Liver (tissue), 3 donors: ENCODE results near the gene KDM3B.

Source experiments
- EGR1 ChIP-seq, 2 donors: IDR thresholded peaks; 2 replicates each; pipeline ENCODE4 v1.6.1; 2016 to 2018; ENCODE audit warnings: antibody characterized with exemption in 2 of 2, low read depth in 2 of 2
- GABPA ChIP-seq, 2 donors: IDR thresholded peaks in 1 of 2; conservative IDR thresholded peaks in 1 of 2; 2 replicates each; pipeline ENCODE4 v1.6.1; 2016; ENCODE audit warnings: antibody characterized with exemption in 2 of 2, mild to moderate bottlenecking in 1 of 2, moderate library complexity in 1 of 2
- JUND ChIP-seq, 2 donors: IDR thresholded peaks; 2 replicates each; pipeline ENCODE4 v1.6.1; 2016; ENCODE audit warnings: antibody characterized with exemption in 2 of 2
- RAD21 ChIP-seq, 2 donors: IDR thresholded peaks; 2 replicates each; pipeline ENCODE4 v1.6.1; 2016; ENCODE audit warnings: antibody characterized with exemption in 2 of 2, mild to moderate bottlenecking in 2 of 2
- SP1 ChIP-seq: IDR thresholded peaks from 2 replicates; pipeline ENCODE4 v1.6.1; 2018; ENCODE audit warnings: antibody characterized with exemption, mild to moderate bottlenecking
- TAF1 ChIP-seq: conservative IDR thresholded peaks from 2 replicates; pipeline ENCODE4 v1.6.1; 2016; ENCODE audit warnings: antibody characterized with exemption, mild to moderate bottlenecking
- YY1 ChIP-seq: IDR thresholded peaks from 2 replicates; pipeline ENCODE4 v1.6.1; 2016; ENCODE audit warnings: antibody characterized with exemption, mild to moderate bottlenecking
- TF ChIP-seq, protein P1 (sequence below): fragments of 150-350 bp; IDR thresholded peaks from 2 replicates; pipeline ENCODE4 v1.5.1; 2017; ENCODE audit warnings: improper control_type of control experiment, low read depth, low read length; ENCODE audit not compliant: missing input control
- TF ChIP-seq, protein P2 (sequence below): IDR thresholded peaks from 2 replicates; pipeline ENCODE4 v1.6.1; 2016; ENCODE audit warnings: antibody characterized with exemption, mild to moderate bottlenecking
- TF ChIP-seq, protein P3 (sequence below): IDR thresholded peaks from 2 replicates; pipeline ENCODE4 v1.6.1; 2016; ENCODE audit warnings: antibody characterized with exemption
- donor health status: healthy.
- donor health status: healthy.

DNA sequence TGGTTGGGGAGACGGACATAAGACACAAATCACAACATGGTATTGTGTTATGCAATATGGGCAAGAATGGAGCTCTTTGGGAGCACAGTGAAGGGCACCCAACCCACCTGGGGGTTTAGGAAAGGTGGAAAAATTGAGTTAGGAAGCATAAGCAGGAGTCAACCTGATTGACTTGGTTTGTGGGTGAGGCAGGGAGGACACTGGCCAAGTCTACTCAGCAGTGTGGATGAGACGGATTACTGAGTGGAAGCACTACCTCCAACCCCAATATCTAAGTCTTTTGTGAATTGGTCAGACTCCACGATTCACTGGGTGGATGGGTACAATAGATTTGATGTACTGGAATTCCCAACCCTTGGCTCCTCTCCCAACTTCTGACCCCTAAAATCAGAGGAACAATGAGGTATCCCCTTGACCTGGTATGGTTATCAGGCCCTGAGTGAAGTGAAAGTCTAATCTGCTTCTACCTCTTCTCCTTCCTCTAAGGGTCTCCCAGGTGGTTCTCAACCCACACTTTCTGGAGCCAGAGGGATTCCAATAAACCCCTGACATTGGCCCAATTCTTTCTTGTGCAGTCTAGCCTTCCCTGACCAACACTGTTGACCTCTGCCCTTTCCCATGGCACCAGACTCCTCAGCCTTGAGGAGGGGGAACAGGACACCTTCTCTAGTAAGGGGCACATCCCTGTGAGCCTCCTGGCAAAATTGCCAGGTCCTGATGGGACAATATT is 118.0 kb downstream of the KDM3B start:
- TF ChIP-seq, protein P1, sequence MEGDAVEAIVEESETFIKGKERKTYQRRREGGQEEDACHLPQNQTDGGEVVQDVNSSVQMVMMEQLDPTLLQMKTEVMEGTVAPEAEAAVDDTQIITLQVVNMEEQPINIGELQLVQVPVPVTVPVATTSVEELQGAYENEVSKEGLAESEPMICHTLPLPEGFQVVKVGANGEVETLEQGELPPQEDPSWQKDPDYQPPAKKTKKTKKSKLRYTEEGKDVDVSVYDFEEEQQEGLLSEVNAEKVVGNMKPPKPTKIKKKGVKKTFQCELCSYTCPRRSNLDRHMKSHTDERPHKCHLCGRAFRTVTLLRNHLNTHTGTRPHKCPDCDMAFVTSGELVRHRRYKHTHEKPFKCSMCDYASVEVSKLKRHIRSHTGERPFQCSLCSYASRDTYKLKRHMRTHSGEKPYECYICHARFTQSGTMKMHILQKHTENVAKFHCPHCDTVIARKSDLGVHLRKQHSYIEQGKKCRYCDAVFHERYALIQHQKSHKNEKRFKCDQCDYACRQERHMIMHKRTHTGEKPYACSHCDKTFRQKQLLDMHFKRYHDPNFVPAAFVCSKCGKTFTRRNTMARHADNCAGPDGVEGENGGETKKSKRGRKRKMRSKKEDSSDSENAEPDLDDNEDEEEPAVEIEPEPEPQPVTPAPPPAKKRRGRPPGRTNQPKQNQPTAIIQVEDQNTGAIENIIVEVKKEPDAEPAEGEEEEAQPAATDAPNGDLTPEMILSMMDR: no peak
- TF ChIP-seq, protein P2, sequence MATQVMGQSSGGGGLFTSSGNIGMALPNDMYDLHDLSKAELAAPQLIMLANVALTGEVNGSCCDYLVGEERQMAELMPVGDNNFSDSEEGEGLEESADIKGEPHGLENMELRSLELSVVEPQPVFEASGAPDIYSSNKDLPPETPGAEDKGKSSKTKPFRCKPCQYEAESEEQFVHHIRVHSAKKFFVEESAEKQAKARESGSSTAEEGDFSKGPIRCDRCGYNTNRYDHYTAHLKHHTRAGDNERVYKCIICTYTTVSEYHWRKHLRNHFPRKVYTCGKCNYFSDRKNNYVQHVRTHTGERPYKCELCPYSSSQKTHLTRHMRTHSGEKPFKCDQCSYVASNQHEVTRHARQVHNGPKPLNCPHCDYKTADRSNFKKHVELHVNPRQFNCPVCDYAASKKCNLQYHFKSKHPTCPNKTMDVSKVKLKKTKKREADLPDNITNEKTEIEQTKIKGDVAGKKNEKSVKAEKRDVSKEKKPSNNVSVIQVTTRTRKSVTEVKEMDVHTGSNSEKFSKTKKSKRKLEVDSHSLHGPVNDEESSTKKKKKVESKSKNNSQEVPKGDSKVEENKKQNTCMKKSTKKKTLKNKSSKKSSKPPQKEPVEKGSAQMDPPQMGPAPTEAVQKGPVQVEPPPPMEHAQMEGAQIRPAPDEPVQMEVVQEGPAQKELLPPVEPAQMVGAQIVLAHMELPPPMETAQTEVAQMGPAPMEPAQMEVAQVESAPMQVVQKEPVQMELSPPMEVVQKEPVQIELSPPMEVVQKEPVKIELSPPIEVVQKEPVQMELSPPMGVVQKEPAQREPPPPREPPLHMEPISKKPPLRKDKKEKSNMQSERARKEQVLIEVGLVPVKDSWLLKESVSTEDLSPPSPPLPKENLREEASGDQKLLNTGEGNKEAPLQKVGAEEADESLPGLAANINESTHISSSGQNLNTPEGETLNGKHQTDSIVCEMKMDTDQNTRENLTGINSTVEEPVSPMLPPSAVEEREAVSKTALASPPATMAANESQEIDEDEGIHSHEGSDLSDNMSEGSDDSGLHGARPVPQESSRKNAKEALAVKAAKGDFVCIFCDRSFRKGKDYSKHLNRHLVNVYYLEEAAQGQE: no peak
- peak; percentile 5 for TF ChIP-seq SP1
- TF ChIP-seq GABPA (IDR thresholded peaks at IDR 0.05 in 1 of 2, conservative IDR thresholded peaks at IDR 0.05 in 1 of 2): no peak
- peak; percentile 16 for TF ChIP-seq TAF1
- no peak for TF ChIP-seq YY1
- TF ChIP-seq, protein P3, sequence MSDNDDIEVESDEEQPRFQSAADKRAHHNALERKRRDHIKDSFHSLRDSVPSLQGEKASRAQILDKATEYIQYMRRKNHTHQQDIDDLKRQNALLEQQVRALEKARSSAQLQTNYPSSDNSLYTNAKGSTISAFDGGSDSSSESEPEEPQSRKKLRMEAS: no peak
- TF ChIP-seq EGR1 (IDR thresholded peaks at IDR 0.05; ENCODE audit: low read depth in 2 of 2): no peak
- no peak for TF ChIP-seq RAD21 (IDR thresholded peaks at IDR 0.05)
- peak in 1 of 2 donors; percentile 87 for TF ChIP-seq JUND (IDR thresholded peaks at IDR 0.05)
